ENCODE measurements around the gene PRM2. TPM values are rescaled to one million over a fixed set of nuclear protein-coding genes. Genes with fewer than 3 reads are reported as not detected.

Gene PRM2
- total RNA-seq, 1 donor from 2014 or later, result not detected

DNA sequence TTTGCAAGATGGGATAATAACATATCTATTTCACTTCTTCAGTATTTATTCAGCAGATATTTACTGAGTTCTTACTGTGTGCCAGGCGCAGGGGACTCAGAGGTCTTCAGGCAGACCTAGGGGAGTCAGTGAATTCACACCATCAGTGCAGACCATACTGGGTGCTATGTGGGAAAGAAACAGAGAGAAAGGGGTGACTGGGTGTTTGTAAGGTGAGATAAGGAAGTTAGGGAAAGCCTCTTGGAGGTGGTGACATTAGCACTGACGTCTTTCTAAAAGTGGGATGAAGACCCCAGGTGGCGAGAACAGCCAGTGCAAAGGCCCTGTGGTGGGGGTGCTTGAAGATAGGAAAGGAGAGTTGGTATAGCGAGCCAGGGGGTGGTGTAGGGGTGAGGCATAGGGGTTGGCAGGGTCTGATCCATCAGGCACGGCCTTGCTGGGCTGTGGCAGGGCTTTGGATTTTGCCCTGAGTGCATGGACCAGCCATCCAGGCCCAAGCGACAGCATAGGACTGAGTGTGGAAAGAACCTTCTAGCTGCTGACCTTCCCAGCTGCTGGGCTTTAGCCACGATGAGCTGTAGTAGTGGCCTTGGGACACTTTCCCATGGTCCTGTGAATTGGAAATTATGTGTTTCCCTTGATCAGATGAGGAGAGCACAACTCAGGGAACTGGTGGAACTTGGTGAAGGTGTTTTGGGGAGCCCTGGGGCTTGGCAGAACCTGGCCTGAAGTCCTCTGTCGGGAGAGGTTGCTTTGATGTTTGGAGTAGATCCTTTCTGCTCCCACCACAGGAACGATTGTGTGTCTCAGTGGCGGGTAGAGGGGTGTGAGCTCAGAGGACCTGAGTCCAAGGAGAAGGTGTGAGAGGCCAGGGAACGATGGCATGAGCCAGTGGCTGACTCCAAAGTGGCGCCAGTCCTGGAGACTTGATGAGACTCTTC, 16.4 kb downstream of the PRM2 start:
- peaks cover 30% of the 10 kb centered on the region for H3K4me1 ChIP-seq
- H3K27me3 ChIP-seq, result no peaks in the 10 kb centered on the region
- intact Hi-C loops (cut with DNase I), result loop anchor here (5.0 to 10.0 kb wide), 2 partner anchors 97 to 705 kb away; no protein-coding TSS in a partner anchor
- no peaks in the 10 kb centered on the region for H3K9me3 ChIP-seq
- H3K27ac ChIP-seq, result no peak overlapping the region
- TF ChIP-seq, protein P1, sequence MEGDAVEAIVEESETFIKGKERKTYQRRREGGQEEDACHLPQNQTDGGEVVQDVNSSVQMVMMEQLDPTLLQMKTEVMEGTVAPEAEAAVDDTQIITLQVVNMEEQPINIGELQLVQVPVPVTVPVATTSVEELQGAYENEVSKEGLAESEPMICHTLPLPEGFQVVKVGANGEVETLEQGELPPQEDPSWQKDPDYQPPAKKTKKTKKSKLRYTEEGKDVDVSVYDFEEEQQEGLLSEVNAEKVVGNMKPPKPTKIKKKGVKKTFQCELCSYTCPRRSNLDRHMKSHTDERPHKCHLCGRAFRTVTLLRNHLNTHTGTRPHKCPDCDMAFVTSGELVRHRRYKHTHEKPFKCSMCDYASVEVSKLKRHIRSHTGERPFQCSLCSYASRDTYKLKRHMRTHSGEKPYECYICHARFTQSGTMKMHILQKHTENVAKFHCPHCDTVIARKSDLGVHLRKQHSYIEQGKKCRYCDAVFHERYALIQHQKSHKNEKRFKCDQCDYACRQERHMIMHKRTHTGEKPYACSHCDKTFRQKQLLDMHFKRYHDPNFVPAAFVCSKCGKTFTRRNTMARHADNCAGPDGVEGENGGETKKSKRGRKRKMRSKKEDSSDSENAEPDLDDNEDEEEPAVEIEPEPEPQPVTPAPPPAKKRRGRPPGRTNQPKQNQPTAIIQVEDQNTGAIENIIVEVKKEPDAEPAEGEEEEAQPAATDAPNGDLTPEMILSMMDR (IDR thresholded peaks at IDR 0.05), result no peak
- TF ChIP-seq POLR2AphosphoS5 (IDR thresholded peaks at IDR 0.05; ENCODE audit: insufficient read depth in 1 of 2, low read depth in 1 of 2) (no peak), POLR2A (IDR thresholded peaks at IDR 0.05) (no peak)
- H3K4me3 ChIP-seq, result no peak overlapping the region
- DNase-seq (ENCODE audit: extremely low spot score in 2 of 2), result no peak
- no peaks in the 10 kb centered on the region for H3K36me3 ChIP-seq

DNA sequence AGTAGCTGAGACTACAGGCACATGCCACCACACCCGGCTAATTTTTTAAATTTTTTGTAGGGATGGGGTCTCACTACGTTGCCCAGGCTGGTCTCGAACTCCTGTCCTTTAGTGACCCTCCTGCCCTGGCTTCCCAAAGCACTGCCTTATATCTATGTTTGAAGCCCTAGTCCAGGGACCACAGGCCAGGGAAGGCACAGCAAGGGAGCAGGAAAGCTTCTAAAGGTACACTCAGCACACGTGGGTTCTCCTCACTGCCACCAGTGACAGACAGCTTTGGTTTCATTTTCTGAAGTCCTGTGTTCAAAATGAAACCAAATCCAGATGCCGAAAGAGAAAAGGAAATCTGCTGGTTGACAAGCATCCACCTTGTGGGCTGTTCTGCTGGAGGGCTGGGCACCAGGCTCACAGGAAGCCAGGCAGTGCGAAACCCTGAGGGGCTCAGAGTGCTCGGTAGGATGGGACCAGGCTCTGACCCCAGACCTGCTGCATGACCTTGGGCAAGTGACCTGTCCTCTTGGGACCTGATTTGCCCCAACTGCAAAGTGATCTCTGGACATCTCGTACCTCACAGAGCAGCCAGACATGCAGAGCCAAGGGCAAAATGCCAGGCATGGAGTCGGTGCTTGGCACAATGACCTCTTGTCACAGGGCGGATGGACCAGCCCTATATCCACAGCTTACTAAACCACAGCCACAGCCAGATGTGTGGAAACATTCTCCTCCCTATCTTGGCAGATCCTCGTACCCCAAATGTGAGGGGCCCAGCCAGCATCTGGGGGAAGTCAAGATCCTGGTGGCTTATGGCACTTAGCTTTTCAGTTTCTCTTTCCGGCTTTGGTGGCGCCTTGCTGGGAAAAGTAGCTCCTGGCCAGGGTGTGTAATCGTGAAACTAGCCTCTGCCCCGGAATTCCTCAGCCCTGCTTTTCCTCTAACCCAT, 17.5 kb downstream of the PRM2 start:
- Histone ChIP-seq H3K27ac (peak overlapping the region; percentile 59), H3K27me3 (no peaks in the 10 kb centered on the region), H3K4me3 (peak overlapping the region; percentile 6 to 17), H3K36me3 (no peaks in the 10 kb centered on the region), H3K9me3 (no peaks in the 10 kb centered on the region), H3K4me1 (peaks cover 41% of the 10 kb centered on the region)
- DNase-seq (ENCODE audit: extremely low spot score in 2 of 2), result no peak
- TF ChIP-seq, protein P1 (IDR thresholded peaks at IDR 0.05), result no peak
- TF ChIP-seq POLR2A (IDR thresholded peaks at IDR 0.05) (no peak), POLR2AphosphoS5 (IDR thresholded peaks at IDR 0.05; ENCODE audit: insufficient read depth in 1 of 2, low read depth in 1 of 2) (peak in 1 of 2 donors; percentile 22)
- intact Hi-C loops (cut with DNase I), result loop anchor here (5.0 to 10.0 kb wide), 2 partner anchors 98 to 704 kb away; no protein-coding TSS in a partner anchor

DNA sequence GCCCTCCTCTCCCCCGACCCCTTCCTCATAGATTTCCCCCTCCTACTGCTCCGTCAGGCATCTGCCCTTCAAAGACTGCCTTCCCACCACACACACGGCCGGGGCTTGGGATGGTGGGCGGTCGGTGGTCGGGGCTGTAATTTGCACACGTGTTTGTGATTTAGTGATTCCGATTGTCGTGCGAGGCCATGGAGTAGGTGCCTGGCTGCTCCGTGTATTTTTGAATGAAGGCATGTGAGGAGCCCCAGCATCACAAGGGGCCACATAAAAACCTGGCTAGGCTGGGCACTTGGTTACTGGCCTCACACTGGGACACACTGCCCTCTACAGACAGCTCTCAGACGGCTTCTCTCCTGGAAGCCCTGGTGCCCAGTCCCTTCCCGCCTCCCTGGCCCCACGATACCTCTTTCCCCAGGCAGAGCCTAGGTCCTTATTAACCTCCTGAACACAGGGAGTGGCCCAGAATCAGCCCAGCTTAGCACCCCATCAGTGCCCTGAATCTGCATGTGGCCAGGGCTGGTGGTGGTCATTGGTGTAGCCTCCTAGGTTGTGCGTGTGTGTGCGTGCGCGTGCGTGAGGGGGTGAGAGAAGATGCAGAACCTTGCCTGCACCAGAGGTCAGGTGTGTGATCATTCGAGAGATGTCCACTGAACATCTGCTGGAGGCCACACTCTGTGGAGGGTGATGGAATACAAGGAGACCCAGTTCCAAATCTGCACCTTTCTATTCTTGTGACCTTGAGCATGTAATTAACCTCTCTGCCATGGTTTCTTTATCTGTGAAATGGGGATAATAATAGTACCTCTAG, 18.9 kb downstream of the PRM2 start:
- peak overlapping the region; percentile 62 to 97 for H3K4me3 ChIP-seq
- H3K27ac ChIP-seq, result peak overlapping the region; percentile 99

DNA sequence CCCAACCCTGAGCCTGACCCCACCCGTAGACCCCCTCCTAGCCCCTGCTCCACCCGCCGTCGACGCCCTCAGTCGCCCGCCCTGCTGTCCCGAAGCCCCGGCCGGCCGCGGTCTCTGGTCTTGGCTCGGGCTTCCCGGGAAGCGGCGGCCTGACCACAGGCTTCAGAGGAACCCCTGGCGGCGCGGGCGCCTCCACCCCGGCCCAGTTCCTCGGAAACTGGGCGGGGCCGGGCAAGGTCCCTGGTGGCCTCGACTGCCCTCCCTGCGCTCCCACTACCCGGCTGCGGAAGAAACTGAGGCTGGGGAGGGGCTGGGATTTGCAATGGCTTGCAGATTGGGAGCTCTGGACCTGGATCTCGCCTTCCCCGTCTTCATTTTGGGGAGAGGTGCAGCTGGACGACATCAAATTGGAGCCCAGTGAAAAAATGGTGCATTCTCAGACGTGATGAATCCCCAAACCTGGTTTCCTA, 19.6 kb downstream of the PRM2 start:
- DNase-seq (ENCODE audit: extremely low spot score in 2 of 2), result no peak
- peaks cover 54% of the 10 kb centered on the region for H3K4me1 ChIP-seq

More for the DNA sequence above, 18.9 kb downstream of the PRM2 start:
- H3K36me3 ChIP-seq, result no peaks in the 10 kb centered on the region
- intact Hi-C loops (cut with DNase I), result loop anchor here (2.0 to 10.0 kb wide), 3 partner anchors 100 to 703 kb away; no protein-coding TSS in a partner anchor
- peaks cover 51% of the 10 kb centered on the region for H3K4me1 ChIP-seq
- TF ChIP-seq POLR2AphosphoS5 (IDR thresholded peaks at IDR 0.05; ENCODE audit: insufficient read depth in 1 of 2, low read depth in 1 of 2) (peak; percentile 9 to 17), POLR2A (IDR thresholded peaks at IDR 0.05) (no peak)
- TF ChIP-seq, protein P1 (IDR thresholded peaks at IDR 0.05), result peak; percentile 31 to 69 (median 59)
- H3K9me3 ChIP-seq, result no peaks in the 10 kb centered on the region
- no peak for DNase-seq (ENCODE audit: extremely low spot score in 2 of 2)
- no peaks in the 10 kb centered on the region for H3K27me3 ChIP-seq

More for the DNA sequence above, 19.6 kb downstream of the PRM2 start:
- intact Hi-C loops (cut with DNase I), result loop anchor here (2.0 to 10.0 kb wide), 3 partner anchors 101 to 702 kb away; no protein-coding TSS in a partner anchor
- Histone ChIP-seq H3K27me3 (no peaks in the 10 kb centered on the region), H3K4me3 (peak overlapping the region; percentile 62 to 97), H3K9me3 (no peaks in the 10 kb centered on the region), H3K27ac (peak overlapping the region; percentile 99), H3K36me3 (no peaks in the 10 kb centered on the region)
- no peak for TF ChIP-seq POLR2AphosphoS5 (IDR thresholded peaks at IDR 0.05; ENCODE audit: insufficient read depth in 1 of 2, low read depth in 1 of 2)
- TF ChIP-seq, protein P1 (IDR thresholded peaks at IDR 0.05), result no peak
